ENCODE measurements around the gene TOP3A. TPM values are rescaled to one million over a fixed set of nuclear protein-coding genes. Genes with fewer than 3 reads are reported as not detected.

TOP3A gene
- total RNA-seq, 1 experiment from 2014 or later: 52.2 TPM

- Histone ChIP-seq H3K79me2 (ENCODE audit: low read depth) (peaks cover 13% of the 10 kb centered on the region), H4K20me1 (ENCODE audit: insufficient read depth) (0 out of 2 replicates have a peak, but pooled peaks cover 3% of the 10 kb centered on the region), H3F3A (ENCODE audit: insufficient read depth, low read depth) (no peaks in the 10 kb centered on the region), H3K9me2 (ENCODE audit: insufficient read depth) (no peaks in the 10 kb centered on the region), H3K36me3 (ENCODE audit: low read depth) (no peaks in the 10 kb centered on the region), H3K4me1 (replicated peaks; ENCODE audit: insufficient read depth) (peaks cover 13% of the 10 kb centered on the region), H3K4me3 (peak overlapping the region; percentile 70), H3K27me3 (ENCODE audit: insufficient read depth, low read depth) (no peaks in the 10 kb centered on the region), H3K9me3 (ENCODE audit: insufficient read depth, low read depth) (no peaks in the 10 kb centered on the region), H2AFZ (peak overlapping the region; percentile 78), H3K27ac (no peak overlapping the region), H3K4me2 (peak overlapping the region; percentile 96)
- DNase-seq: no peak
- POLR2A ChIA-PET (ENCODE audit: unreplicated experiment): no interaction called here
- TF ChIP-seq CTCF (conservative IDR thresholded peaks at IDR 0.05) (no peak), EZH2 (IDR thresholded peaks at IDR 0.05; ENCODE audit: low read depth) (no peak)
- CTCF ChIA-PET: no interaction called here
- no TSS peak for BruUV-seq (replicated peaks)
- intact Hi-C loops (cut with micrococcal nuclease; ENCODE audit: unreplicated experiment): loop anchor here (10.0 kb wide), 1 partner anchor 88 kb away; the partner anchor contains the start of genes SMCR8 and TOP3A
Observed at GRCh38 chr17:18226284-18226945, 88.4 kb downstream of the TOP3A start.

GRCh38 chr17:18225642-18226283 is 89.0 kb downstream of the TOP3A start:
- Histone ChIP-seq H3F3A (ENCODE audit: insufficient read depth, low read depth) (0 out of 2 replicates have a peak, but pooled peaks cover 5% of the 10 kb centered on the region), H3K36me3 (ENCODE audit: low read depth) (no peaks in the 10 kb centered on the region), H2AFZ (peak overlapping the region; percentile 78), H3K4me2 (peak overlapping the region; percentile 96), H3K27ac (no peak overlapping the region), H3K4me1 (replicated peaks; ENCODE audit: insufficient read depth) (peaks cover 20% of the 10 kb centered on the region), H3K9me3 (ENCODE audit: insufficient read depth, low read depth) (no peaks in the 10 kb centered on the region), H4K20me1 (ENCODE audit: insufficient read depth) (0 out of 2 replicates have a peak, but pooled peaks cover 3% of the 10 kb centered on the region), H3K4me3 (peak overlapping the region; percentile 70), H3K9me2 (ENCODE audit: insufficient read depth) (no peaks in the 10 kb centered on the region), H3K27me3 (ENCODE audit: insufficient read depth, low read depth) (no peaks in the 10 kb centered on the region), H3K79me2 (ENCODE audit: low read depth) (peaks cover 13% of the 10 kb centered on the region)
- CTCF ChIA-PET: interaction anchor here (0.6 kb wide), 1 partner anchor 10 kb away, joined by 3 read pairs; no protein-coding TSS in a partner anchor
- no peak for TF ChIP-seq EZH2 (IDR thresholded peaks at IDR 0.05; ENCODE audit: low read depth)
- BruUV-seq (replicated peaks): no TSS peak
- POLR2A ChIA-PET (ENCODE audit: unreplicated experiment): interaction anchor here (0.6 kb wide), 2 partner anchors 137 to 325 kb away, joined by 3 to 13 read pairs; no protein-coding TSS in a partner anchor
- no peak for DNase-seq
- intact Hi-C loops (cut with micrococcal nuclease; ENCODE audit: unreplicated experiment): loop anchor here (10.0 kb wide), 1 partner anchor 89 kb away; the partner anchor contains the start of genes SMCR8 and TOP3A

- Histone ChIP-seq H3K36me3 (ENCODE audit: low read depth) (no peaks in the 10 kb centered on the region), H3K27ac (no peak within 1 kb of the TSS), H3K4me1 (replicated peaks; ENCODE audit: insufficient read depth) (peaks cover 25% of the 10 kb centered on the region), H3K9me2 (ENCODE audit: insufficient read depth) (no peaks in the 10 kb centered on the region), H3K4me3 (peak within 1 kb of the TSS; percentile 70), H4K20me1 (ENCODE audit: insufficient read depth) (no peaks in the 10 kb centered on the region), H3K27me3 (ENCODE audit: insufficient read depth, low read depth) (no peaks in the 10 kb centered on the region), H2AFZ (peak within 1 kb of the TSS; percentile 78), H3K4me2 (peak within 1 kb of the TSS; percentile 96), H3K79me2 (ENCODE audit: low read depth) (peaks cover 13% of the 10 kb centered on the region), H3K9me3 (ENCODE audit: insufficient read depth, low read depth) (no peaks in the 10 kb centered on the region), H3F3A (ENCODE audit: insufficient read depth, low read depth) (0 out of 2 replicates have a peak, but pooled peaks cover 5% of the 10 kb centered on the region)
- TF ChIP-seq CTCF (conservative IDR thresholded peaks at IDR 0.05): no peak
- TF ChIP-seq EZH2 (IDR thresholded peaks at IDR 0.05; ENCODE audit: low read depth): no peak
- CTCF ChIA-PET: interaction anchor here (0.6 kb wide), 1 partner anchor 11 kb away, joined by 3 read pairs; no protein-coding TSS in a partner anchor
- no TSS peak for BruUV-seq (replicated peaks)
- intact Hi-C loops (cut with micrococcal nuclease; ENCODE audit: unreplicated experiment): loop anchor here (10.0 kb wide), 1 partner anchor 90 kb away; the partner anchor contains the start of genes SMCR8 and TOP3A
- DNase-seq: peak; percentile 79 to 98
- POLR2A ChIA-PET (ENCODE audit: unreplicated experiment): interaction anchor here (0.6 kb wide), 2 partner anchors 136 to 325 kb away, joined by 3 to 13 read pairs; no protein-coding TSS in a partner anchor
Observed at GRCh38 chr17:18225121-18225641, 89.6 kb downstream of the TOP3A start, which contains the start of gene LLGL1. TSS of gene LLGL1 (plus strand) at chr17:18225635. CDS start at chr17:18225683, 48 bp downstream.

All from PC-9 (cell line).